Measurements from ENCODE around the gene C22orf23.

C22orf23 gene

DNA sequence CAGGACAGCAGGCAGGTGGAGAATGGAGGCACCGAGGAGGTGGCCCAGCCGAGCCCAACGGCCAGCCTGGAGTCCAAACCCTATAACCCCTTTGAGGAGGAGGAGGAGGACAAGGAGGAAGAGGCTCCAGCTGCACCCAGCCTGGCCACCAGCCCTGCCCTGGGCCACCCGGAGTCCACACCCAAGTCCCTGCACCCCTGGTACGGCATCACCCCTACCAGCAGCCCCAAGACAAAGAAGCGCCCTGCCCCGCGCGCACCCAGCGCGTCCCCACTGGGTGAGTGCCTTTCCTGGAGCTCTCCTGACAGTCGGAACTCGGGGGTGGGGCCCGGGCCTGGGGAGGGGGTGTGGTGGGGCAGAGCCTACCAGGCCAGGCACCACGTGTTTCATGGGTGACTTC is 27.6 kb downstream of the C22orf23 start:
- no peak overlapping the region for H3K4me3 ChIP-seq (replicated peaks; ENCODE audit: low read depth, low read length)
- TF ChIP-seq, protein P1, sequence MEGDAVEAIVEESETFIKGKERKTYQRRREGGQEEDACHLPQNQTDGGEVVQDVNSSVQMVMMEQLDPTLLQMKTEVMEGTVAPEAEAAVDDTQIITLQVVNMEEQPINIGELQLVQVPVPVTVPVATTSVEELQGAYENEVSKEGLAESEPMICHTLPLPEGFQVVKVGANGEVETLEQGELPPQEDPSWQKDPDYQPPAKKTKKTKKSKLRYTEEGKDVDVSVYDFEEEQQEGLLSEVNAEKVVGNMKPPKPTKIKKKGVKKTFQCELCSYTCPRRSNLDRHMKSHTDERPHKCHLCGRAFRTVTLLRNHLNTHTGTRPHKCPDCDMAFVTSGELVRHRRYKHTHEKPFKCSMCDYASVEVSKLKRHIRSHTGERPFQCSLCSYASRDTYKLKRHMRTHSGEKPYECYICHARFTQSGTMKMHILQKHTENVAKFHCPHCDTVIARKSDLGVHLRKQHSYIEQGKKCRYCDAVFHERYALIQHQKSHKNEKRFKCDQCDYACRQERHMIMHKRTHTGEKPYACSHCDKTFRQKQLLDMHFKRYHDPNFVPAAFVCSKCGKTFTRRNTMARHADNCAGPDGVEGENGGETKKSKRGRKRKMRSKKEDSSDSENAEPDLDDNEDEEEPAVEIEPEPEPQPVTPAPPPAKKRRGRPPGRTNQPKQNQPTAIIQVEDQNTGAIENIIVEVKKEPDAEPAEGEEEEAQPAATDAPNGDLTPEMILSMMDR (IDR thresholded peaks at IDR 0.05; ENCODE audit: low read depth, low read length, missing control alignments), result no peak
- DNase-seq (ENCODE audit: extremely low read depth, low read depth), result no peak

DNA sequence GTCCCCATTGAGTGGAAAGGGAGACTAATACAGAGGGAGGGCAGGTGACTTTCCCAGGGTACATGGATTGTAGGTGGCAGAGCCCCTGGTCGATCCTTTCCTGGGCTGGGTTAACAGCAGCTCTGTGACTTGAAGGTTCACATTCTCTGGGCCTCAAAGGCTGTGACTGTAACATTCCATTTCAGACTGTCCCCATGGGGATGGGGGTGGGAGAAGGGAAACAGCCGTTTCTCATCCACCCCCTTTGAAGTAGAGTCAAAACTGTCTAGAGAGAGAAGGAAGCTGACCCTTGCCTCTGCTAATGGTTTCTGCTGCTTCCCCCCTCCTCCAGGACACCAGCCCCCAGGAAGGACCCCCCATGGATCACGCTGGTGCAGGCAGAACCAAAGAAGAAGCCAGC is 28.1 kb downstream of the C22orf23 start:
- no peak overlapping the region for H3K4me3 ChIP-seq (replicated peaks; ENCODE audit: low read depth, low read length)
- TF ChIP-seq, protein P1 (IDR thresholded peaks at IDR 0.05; ENCODE audit: low read depth, low read length, missing control alignments), result no peak
- no peak for DNase-seq (ENCODE audit: extremely low read depth, low read depth)

DNA sequence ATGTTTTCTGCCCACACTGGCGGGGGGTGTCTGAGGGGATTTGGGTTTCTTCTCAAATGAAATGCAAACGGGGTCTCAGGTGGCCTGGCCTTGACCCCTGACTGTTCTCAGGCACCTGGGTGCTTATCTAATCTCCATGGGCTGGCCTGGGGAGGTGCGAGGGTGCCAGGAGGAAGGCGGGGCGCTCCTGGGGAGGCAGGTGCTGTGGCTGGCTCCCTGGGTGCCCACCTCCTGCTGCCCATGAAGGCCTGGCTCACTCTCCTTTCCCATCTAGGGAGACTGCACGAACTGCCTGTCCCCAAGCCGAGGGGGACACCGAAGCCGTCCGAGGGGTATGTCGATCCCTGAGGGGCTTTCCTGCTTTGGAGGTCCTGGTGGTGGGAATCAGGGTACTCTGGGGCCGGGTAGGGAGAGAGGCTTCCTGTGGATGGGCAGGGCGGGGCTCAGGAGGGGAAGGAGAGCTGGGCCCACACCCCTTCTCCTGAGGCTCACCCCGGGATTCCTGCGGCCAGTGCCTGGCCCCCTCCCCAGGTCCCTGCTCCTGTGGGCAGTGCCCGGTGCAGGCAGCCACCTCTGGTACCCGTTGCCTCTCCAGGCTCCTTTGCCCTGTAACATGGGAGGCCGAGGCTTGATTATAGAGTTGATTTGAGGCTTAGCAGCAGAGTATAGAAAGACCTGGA is 28.9 kb downstream of the C22orf23 start:
- DNase-seq (ENCODE audit: extremely low read depth, low read depth), result no peak
- H3K4me3 ChIP-seq (replicated peaks; ENCODE audit: low read depth, low read length), result no peak overlapping the region
- TF ChIP-seq, protein P1 (IDR thresholded peaks at IDR 0.05; ENCODE audit: low read depth, low read length, missing control alignments), result no peak

DNA sequence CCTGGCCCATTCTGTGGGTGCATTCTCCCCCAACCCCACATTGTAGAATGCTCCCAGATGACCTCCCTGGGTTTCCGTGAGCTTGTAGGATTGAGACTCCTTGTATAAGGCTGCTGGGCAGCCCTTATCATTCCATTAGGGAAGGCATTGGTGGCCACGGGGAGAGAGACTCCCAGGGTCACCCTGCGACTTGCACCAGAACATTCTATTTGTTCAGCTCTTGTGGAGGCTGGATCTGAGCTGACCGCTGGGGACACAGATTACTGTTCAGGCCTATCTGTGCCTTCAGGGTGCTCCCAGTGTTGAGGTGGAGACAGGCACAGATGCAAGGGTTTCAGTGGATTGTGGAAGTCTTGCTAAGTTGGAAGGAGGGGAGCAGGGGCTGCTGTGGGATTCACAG is 29.5 kb downstream of the C22orf23 start:
- H3K4me3 ChIP-seq (replicated peaks; ENCODE audit: low read depth, low read length), result no peak overlapping the region
- TF ChIP-seq, protein P1 (IDR thresholded peaks at IDR 0.05; ENCODE audit: low read depth, low read length, missing control alignments), result no peak
- DNase-seq (ENCODE audit: extremely low read depth, low read depth), result no peak

DNA sequence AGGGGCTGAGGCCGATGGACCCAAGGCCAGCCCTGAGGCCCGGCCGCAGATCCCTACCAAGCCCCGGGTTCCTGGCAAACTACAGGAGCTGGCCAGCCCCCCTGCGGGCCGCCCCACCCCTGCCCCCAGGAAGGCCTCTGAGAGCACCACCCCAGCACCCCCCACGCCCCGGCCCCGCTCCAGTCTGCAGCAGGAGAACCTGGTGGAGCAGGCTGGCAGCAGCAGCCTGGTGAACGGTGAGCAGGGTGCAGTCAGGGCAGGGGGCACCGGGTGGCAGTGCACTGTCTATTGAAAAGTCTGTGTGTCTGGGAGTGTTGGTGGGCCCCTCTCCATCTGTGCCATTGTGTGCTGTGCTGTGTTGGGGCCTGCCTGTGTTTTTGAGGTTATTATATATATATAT is 31.2 kb downstream of the C22orf23 start:
- TF ChIP-seq, protein P1 (IDR thresholded peaks at IDR 0.05; ENCODE audit: low read depth, low read length, missing control alignments), result no peak
- DNase-seq (ENCODE audit: extremely low read depth, low read depth), result no peak
- H3K4me3 ChIP-seq (replicated peaks; ENCODE audit: low read depth, low read length), result no peak overlapping the region

DNA sequence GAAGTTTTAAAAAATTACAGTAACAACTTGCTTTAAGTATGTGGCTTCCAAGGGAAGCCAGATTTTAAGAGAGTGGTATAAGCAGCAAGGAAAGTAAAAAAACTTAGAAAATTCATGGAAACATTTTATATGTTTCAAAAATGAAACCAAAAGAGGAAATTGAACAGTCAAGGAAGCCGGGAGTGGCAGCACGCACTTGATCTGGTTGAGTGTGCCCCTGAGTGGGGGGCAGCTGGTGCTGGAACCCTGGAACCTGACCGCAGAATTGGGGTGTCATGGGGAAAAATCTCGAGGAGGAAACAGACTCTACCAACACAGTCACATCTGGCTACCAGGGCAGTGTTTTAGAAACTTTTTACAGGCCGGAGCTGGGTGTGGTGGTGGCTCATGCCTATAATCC is 33.3 kb downstream of the C22orf23 start:
- H3K4me3 ChIP-seq (replicated peaks; ENCODE audit: low read depth, low read length), result no peak overlapping the region
- TF ChIP-seq, protein P1 (IDR thresholded peaks at IDR 0.05; ENCODE audit: low read depth, low read length, missing control alignments), result no peak
- no peak for DNase-seq (ENCODE audit: extremely low read depth, low read depth)
